Large intestine (tissue), 3 donors: ENCODE measurements around the gene WDR7. TPM values are rescaled to one million over a fixed set of nuclear protein-coding genes. Genes with fewer than 3 reads are reported as not detected.

Source experiments
- DNase-seq, 2 donors: peaks; one replicate each; pipeline versions ENCODE4 v3.0.0 to v3.0.0-alpha.2; 2013
- H3K27ac ChIP-seq: one replicate; pipeline ENCODE4 v1.5.1; 2013; ENCODE audit warnings: low read length
- H3K27me3 ChIP-seq: 2 replicates; pipeline ENCODE4 v1.6.1; 2013; ENCODE audit warnings: low read length; ENCODE audit not compliant: control insufficient read depth, insufficient read depth
- H3K36me3 ChIP-seq: 2 replicates; pipeline ENCODE4 v1.6.1; 2013; ENCODE audit warnings: low read length; ENCODE audit not compliant: control insufficient read depth, insufficient read depth
- H3K4me1 ChIP-seq: one replicate; pipeline ENCODE4 v1.6.1; 2013; ENCODE audit warnings: low read length; ENCODE audit not compliant: control insufficient read depth, insufficient read depth
- H3K4me3 ChIP-seq: one replicate; pipeline ENCODE4 v1.5.1; 2013; ENCODE audit warnings: low read length
- H3K9me3 ChIP-seq: one replicate; pipeline ENCODE4 v1.6.1; 2013; ENCODE audit warnings: mild to moderate bottlenecking, low read depth, low read length, moderate library complexity; ENCODE audit not compliant: control insufficient read depth
- WGBS: methylation state at CpG from one replicate; pipeline ENCODE4 v1.1.5; 2013; ENCODE audit warnings: low lambda C conversion rate; ENCODE audit not compliant: insufficient coverage; 5-methylcytosine and 5-hydroxymethylcytosine counted together
- polyA plus RNA-seq: library from polyadenylated mRNA; unstranded; fragments of 120-200 nt; gene quantifications from one replicate; pipeline ENCODE4 v1.2.1, GENCODE V29; 2013

Gene WDR7
- polyA plus RNA-seq, 1 donor: 9.0 TPM

GRCh38 chr18:56721031-56721430 is 69.9 kb downstream of the WDR7 start:
- Histone ChIP-seq H3K36me3 (no peaks in the 10 kb centered on the region), H3K27me3 (no peaks in the 10 kb centered on the region), H3K9me3 (no peaks in the 10 kb centered on the region), H3K27ac (no peak overlapping the region), H3K4me3 (no peak overlapping the region), H3K4me1 (no peaks in the 10 kb centered on the region)
- WGBS: no CpG with 5 or more reads among the region's 1 CpG
- DNase-seq: no peak

- H3K27ac ChIP-seq: no peak overlapping the region
- WGBS: no CpG with 5 or more reads among the region's 3 CpGs
- H3K36me3 ChIP-seq: no peaks in the 10 kb centered on the region
- H3K27me3 ChIP-seq: no peaks in the 10 kb centered on the region
- H3K4me3 ChIP-seq: no peak overlapping the region
- DNase-seq: no peak
- no peaks in the 10 kb centered on the region for H3K9me3 ChIP-seq
- no peaks in the 10 kb centered on the region for H3K4me1 ChIP-seq
These were observed 70.3 kb downstream of the WDR7 start for GRCh38 chr18:56721491-56721890.

- no peaks in the 10 kb centered on the region for H3K36me3 ChIP-seq
- H3K4me1 ChIP-seq: no peaks in the 10 kb centered on the region
- no peaks in the 10 kb centered on the region for H3K27me3 ChIP-seq
These were observed 71.4 kb downstream of the WDR7 start for GRCh38 chr18:56722518-56722917.

GRCh38 chr18:56723068-56723467 is 71.9 kb downstream of the WDR7 start:
- Histone ChIP-seq H3K36me3 (no peaks in the 10 kb centered on the region), H3K27ac (no peak overlapping the region), H3K4me1 (no peaks in the 10 kb centered on the region), H3K4me3 (no peak overlapping the region), H3K9me3 (no peaks in the 10 kb centered on the region), H3K27me3 (no peaks in the 10 kb centered on the region)
- 100% methylated on average over 1 of the region's 1 CpG for WGBS
- no peak for DNase-seq

More at GRCh38 chr18:56722518-56722917, 71.4 kb downstream of the WDR7 start:
- no peak for DNase-seq
- Histone ChIP-seq H3K9me3 (no peaks in the 10 kb centered on the region), H3K4me3 (no peak overlapping the region), H3K27ac (no peak overlapping the region)

GRCh38 chr18:56723706-56724105 is 72.5 kb downstream of the WDR7 start:
- Histone ChIP-seq H3K4me3 (no peak overlapping the region), H3K4me1 (peaks cover 5% of the 10 kb centered on the region), H3K36me3 (no peaks in the 10 kb centered on the region), H3K27me3 (no peaks in the 10 kb centered on the region), H3K9me3 (no peaks in the 10 kb centered on the region), H3K27ac (no peak overlapping the region)
- 94% methylated on average over 2 of the region's 2 CpGs for WGBS
- DNase-seq: no peak

GRCh38 chr18:56726906-56727305 is 75.7 kb downstream of the WDR7 start:
- Histone ChIP-seq H3K36me3 (no peaks in the 10 kb centered on the region), H3K9me3 (no peaks in the 10 kb centered on the region), H3K4me3 (no peak overlapping the region), H3K27me3 (no peaks in the 10 kb centered on the region), H3K4me1 (peaks cover 7% of the 10 kb centered on the region), H3K27ac (no peak overlapping the region)
- WGBS: 89% methylated on average over 1 of the region's 2 CpGs
- no peak for DNase-seq

- H3K36me3 ChIP-seq: no peaks in the 10 kb centered on the region
- H3K27me3 ChIP-seq: no peaks in the 10 kb centered on the region
- H3K4me3 ChIP-seq: no peak overlapping the region
- no peak for DNase-seq
- no peak overlapping the region for H3K27ac ChIP-seq
- peaks cover 7% of the 10 kb centered on the region for H3K4me1 ChIP-seq
- WGBS: no CpG with 5 or more reads among the region's 5 CpGs
- H3K9me3 ChIP-seq: no peaks in the 10 kb centered on the region
These were observed 76.2 kb downstream of the WDR7 start for GRCh38 chr18:56727399-56727798.

GRCh38 chr18:56728741-56729140 is 77.6 kb downstream of the WDR7 start:
- no peaks in the 10 kb centered on the region for H3K27me3 ChIP-seq
- DNase-seq: peak in 1 of 2 donors; percentile 58
- no peaks in the 10 kb centered on the region for H3K9me3 ChIP-seq
- H3K36me3 ChIP-seq: no peaks in the 10 kb centered on the region
- WGBS: 50% methylated on average over 1 of the region's 3 CpGs
- H3K4me1 ChIP-seq: peaks cover 7% of the 10 kb centered on the region
- no peak overlapping the region for H3K27ac ChIP-seq
- no peak overlapping the region for H3K4me3 ChIP-seq

GRCh38 chr18:56738184-56738583 is 87.0 kb downstream of the WDR7 start:
- H3K27me3 ChIP-seq: no peaks in the 10 kb centered on the region
- H3K9me3 ChIP-seq: no peaks in the 10 kb centered on the region
- WGBS: no CpG with 5 or more reads among the region's 5 CpGs
- H3K27ac ChIP-seq: no peak overlapping the region
- no peak overlapping the region for H3K4me3 ChIP-seq
- no peak for DNase-seq
- no peaks in the 10 kb centered on the region for H3K36me3 ChIP-seq
- H3K4me1 ChIP-seq: no peaks in the 10 kb centered on the region

GRCh38 chr18:56739731-56740130 is 88.6 kb downstream of the WDR7 start:
- no peak for DNase-seq
- no peaks in the 10 kb centered on the region for H3K36me3 ChIP-seq
- H3K4me3 ChIP-seq: no peak overlapping the region
- H3K27ac ChIP-seq: no peak overlapping the region
- no peaks in the 10 kb centered on the region for H3K9me3 ChIP-seq
- 84% methylated on average over 2 of the region's 2 CpGs for WGBS
- H3K27me3 ChIP-seq: no peaks in the 10 kb centered on the region
- no peaks in the 10 kb centered on the region for H3K4me1 ChIP-seq

GRCh38 chr18:56740645-56741044 is 89.5 kb downstream of the WDR7 start:
- 80% methylated on average over 1 of the region's 1 CpG for WGBS

More at GRCh38 chr18:56740645-56741044, 89.5 kb downstream of the WDR7 start:
- no peaks in the 10 kb centered on the region for H3K36me3 ChIP-seq
- no peak overlapping the region for H3K27ac ChIP-seq
- no peak overlapping the region for H3K4me3 ChIP-seq
- H3K9me3 ChIP-seq: no peaks in the 10 kb centered on the region
- H3K4me1 ChIP-seq: no peaks in the 10 kb centered on the region
- DNase-seq: no peak
- no peaks in the 10 kb centered on the region for H3K27me3 ChIP-seq
